Stimulated activated CD8-positive, alpha-beta memory T cell treated with anti-CD3 and anti-CD28 coated beads, Interleukin-7, amount 100 ng/mL, for 4 hours (primary cell): ENCODE measurements around the gene PNMA1.

Experiments
- DNase-seq, 2 donors: peaks; one replicate each; pipeline ENCODE4 v3.0.0-alpha.2; 2020; ENCODE audit warnings: low read depth in 2 of 2

The PNMA1 gene

GRCh38 chr14:73750531-73750901 lies 36.3 kb upstream of the PNMA1 start:
- no peak for DNase-seq

- no peak for DNase-seq
These were observed 35.7 kb upstream of the PNMA1 start for GRCh38 chr14:73749706-73750530.

GRCh38 chr14:73748858-73749357 lies 34.7 kb upstream of the PNMA1 start:
- no peak for DNase-seq

- DNase-seq = no peak
These were observed 33.4 kb upstream of the PNMA1 start for GRCh38 chr14:73747379-73748211.

- DNase-seq = no peak
These were observed 32.6 kb upstream of the PNMA1 start for GRCh38 chr14:73746520-73747378.

GRCh38 chr14:73745571-73746519 lies 31.7 kb upstream of the PNMA1 start:
- DNase-seq = no peak

- no peak for DNase-seq
These were observed 30.8 kb upstream of the PNMA1 start for GRCh38 chr14:73744874-73745529.

- no peak for DNase-seq
These were observed 30.1 kb upstream of the PNMA1 start for GRCh38 chr14:73744175-73744867.

- DNase-seq = peak; percentile 33 to 39
These were observed 29.3 kb upstream of the PNMA1 start for GRCh38 chr14:73743431-73743931.

GRCh38 chr14:73742520-73743238 lies 28.5 kb upstream of the PNMA1 start:
- no peak for DNase-seq

GRCh38 chr14:73741876-73742519 lies 27.8 kb upstream of the PNMA1 start:
- no peak for DNase-seq

- peak; percentile 52 to 59 for DNase-seq
These were observed 27.2 kb upstream of the PNMA1 start for GRCh38 chr14:73741386-73741875.

- no peak for DNase-seq
These were observed 26.6 kb upstream of the PNMA1 start for GRCh38 chr14:73740618-73741326.

GRCh38 chr14:73739899-73740617 lies 25.9 kb upstream of the PNMA1 start:
- no peak for DNase-seq

- no peak for DNase-seq
These were observed 25.2 kb upstream of the PNMA1 start for GRCh38 chr14:73739174-73739898.
